Ureter (tissue), 1 donor: ENCODE results near the gene NBPF1. TPM values are rescaled to one million over a fixed set of nuclear protein-coding genes. Genes with fewer than 3 reads are reported as not detected.

Source experiments
- DNase-seq: peaks from one replicate; pipeline ENCODE4 v3.0.0-alpha.2; 2020; ENCODE audit warnings: low spot score
- total RNA-seq: library from RNA; stranded (reverse); gene quantifications from one replicate; pipeline ENCODE4 v1.2.4, GENCODE V29; 2023
- donor health status: DM: yes; HTN: yes; CAD: no.

Gene NBPF1
- total RNA-seq, 1 donor from 2014 or later = 61.9 TPM

DNA sequence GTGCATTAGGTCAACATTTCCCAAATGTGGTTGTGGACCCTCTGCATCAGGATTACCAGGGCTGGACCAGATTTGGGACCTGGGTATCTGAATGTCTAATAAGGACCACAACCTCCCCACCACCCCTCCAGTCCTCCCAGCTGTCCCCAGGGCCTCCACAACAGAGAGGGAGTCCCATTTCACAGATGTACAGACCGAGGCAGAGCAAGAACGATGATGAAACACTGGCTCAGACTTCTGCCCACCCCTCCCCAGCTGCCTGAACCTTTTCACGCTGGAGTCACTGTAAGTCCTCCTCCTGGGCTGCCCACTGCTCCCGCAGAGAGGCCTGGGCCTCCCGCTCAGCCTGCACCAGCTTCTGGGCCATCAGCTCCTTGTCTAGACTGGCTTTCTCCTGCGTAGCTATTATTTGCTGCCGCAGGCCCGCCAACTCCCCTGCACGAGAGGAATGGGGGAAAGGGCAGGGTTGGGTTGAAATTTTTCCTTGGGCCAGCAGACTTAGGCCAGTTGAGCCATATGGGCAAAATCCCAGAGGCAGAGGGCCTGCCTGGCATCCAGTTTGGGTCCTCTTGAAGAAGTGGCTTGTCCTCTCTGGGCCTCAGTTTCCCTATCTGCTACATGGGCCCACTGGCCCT is 8.4 kb upstream of the NBPF1 start:
- DNase-seq = peak; percentile 56

GRCh38 chr1:16621300-16621658 is 7.9 kb upstream of the NBPF1 start:
- no peak for DNase-seq

DNA sequence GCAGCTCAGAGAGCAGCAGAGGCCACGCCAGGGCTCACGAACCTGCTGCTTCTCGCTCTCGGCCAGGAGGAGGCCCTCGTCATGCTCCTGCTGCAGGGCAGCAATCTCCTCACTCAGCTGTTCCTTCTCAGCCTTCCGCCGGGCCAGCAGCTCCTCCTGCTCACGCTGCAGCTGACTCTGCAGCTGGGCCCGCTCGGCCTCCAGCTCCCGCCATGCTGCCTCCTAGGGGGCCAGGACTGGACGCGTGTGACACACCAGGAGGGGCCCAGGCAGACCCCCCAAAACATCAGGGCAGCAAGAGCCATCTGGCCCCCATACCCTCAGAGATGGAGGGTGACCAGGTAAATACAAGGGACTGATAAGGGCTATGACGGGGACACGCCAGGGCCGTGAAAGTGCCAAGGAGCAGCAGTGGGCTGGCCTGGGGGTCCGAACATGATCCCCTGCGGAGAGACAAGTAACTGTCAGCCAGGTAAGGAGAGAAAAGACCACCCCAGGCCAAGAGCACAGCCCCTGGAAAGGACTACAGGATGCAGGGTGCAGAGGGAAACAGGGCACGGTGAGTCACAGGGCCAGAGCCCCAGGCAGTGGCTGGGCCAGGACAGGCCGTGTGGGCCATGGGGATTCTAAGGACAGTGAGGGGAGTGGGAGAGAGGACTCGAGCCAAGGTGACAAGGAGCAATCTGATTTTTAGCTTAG is 6.6 kb upstream of the NBPF1 start:
- peak; percentile 62 for DNase-seq

DNA sequence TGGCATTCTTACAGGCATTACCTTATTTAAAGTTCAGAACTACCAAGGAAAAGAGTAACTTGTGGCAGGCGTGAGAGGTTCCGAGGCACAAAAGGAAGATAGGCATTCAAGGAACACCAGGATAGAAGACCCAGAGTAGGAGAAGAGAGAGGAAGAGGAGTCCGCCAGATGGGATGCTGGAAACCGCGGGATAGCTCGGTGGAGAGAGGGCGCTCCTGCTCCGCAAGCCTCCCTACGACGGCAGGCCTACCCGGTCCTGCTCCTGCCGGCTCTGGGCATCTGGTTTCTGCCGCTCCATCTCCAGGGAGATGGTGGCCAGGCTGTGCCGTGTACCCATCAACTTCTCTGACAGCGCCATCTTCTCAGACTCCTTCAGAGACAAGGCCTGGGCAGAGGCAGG is 5.4 kb upstream of the NBPF1 start:
- peak; percentile 68 for DNase-seq

- peak; percentile 42 for DNase-seq
Measured at GRCh38 chr1:16617778-16618580, 4.6 kb upstream of the NBPF1 start.

GRCh38 chr1:16617114-16617631 is 3.8 kb upstream of the NBPF1 start:
- DNase-seq = peak; percentile 64

DNA sequence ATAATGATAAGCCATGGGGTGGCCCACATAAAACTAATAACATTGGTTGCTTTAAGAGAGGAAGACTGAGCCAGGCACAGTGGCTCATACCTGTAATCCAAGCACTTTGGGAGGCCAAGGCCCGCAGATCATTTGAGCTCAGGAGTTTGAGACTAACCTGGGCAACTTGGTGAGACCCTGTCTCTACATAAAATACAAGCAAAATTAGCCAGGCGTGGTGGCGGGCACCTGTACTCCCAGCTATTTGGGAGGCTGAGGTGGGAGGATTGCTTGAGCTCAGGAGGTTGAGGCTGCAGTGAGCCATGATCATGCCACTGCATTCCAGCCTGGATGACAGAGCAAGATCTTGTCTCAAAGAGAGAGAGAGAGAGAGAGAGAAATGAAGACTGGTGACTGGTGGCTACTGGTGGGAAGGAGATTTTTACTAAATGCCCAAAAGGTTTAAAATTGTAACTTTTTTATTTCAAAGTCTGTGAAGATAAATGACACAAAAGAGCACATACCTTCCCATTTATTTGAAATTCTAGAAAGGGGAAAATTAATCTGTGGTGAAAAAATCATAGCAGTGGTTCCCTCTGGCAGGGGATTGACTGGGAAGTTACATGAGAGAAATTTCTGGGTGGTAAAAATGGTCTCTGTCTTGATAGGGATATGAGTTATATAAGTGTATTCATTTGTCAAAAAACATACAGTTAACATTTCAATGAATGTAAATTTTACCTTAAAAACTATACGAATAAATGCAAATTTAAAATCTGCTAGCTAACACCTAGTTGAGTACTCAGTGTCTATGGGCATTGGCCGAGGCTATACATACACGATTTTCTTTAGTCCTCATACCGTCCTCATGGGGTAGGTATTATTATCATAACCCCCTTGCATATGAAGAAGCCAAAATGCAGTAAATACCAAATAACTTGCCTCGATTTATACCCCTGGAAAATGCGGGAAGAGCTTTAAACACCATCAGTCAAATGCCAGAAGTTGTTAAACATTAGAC is 2.2 kb upstream of the NBPF1 start:
- peak; percentile 50 for DNase-seq

GRCh38 chr1:16614361-16615252 is 1.2 kb upstream of the NBPF1 start:
- DNase-seq = peak; percentile 49

DNA sequence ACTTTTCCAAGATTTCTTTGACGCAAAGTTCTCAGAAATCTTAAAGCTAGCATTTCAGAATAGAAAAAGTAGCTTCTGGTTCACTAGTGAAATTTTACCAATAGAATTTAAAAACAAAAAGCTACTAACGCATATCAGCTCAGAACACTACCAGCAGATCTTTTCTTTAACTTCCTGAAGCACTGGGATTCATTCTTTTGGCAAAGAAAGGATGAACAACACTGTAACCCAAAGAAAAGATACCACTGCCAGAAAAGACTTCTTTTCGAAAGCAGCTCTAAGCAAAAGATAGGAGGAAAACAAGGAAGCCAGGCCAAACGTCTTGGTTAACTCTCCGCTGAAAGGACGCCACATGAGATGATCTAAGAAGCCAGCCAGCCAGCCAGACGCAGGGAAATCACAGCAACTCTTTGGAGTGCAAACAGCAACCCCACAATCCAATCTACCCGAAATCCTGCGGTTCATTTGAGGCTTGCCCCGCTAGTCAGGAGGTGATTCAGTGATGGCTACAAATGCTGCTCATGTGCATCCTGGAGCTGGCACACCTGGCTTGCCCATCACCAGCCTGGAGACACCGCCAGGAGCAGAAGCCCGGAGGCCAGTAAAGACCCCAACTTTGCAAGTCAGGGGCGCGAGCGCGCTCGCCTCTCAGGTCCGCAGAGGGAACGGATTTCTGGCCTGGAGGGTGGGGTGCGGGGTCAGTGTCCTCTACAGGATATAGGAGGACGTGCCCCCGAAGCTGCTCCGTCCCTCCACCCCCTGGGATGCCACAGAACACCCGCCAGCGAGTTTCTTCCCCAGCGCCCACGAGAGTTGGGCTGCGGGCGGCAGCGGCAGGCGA is 812 bp downstream of the NBPF1 start:
- DNase-seq = peak; percentile 86

- peak; percentile 60 for DNase-seq
Measured at GRCh38 chr1:16611981-16612331, 1.4 kb downstream of the NBPF1 start.

DNA sequence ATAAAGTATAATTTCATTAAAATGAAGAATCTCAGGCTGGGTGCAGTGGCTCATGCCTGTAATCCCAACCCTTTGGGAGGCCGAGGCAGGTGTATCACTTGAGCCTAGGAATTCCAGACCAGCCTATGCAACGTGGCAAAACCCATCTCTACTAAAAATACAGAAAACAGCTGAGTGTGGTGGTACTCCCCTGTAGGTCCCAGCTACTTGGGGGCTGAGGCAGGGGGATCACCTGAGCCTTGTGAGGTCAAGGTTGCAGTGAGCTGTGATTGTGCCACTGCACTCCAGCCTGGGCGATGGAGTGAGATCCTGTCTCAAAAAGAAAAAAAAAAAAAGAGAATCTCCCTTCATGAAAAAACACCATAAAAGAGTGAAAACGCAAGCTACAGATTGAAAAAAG is 2.2 kb downstream of the NBPF1 start:
- DNase-seq = peak; percentile 42

GRCh38 chr1:16610553-16610952 is 2.8 kb downstream of the NBPF1 start:
- DNase-seq = peak; percentile 32

DNA sequence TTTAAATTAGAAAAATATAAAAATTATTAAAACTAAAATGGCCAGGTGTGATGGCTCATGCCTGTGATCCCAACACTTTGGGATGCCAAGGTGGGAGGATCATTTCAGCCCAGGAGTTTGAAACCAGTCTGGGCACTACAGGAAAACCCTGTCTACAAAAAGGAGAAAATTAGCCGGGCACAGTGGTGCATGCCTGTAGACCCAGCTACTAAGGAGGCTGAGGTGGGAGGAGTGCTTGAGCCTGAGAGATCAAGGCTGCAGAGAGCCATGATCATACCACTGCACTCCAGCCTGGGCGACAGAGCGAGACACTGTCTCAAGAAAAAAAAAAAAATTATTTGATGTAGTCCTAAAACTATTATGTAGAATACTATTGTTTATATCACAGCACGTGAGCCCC is 3.6 kb downstream of the NBPF1 start:
- DNase-seq = peak; percentile 42

DNA sequence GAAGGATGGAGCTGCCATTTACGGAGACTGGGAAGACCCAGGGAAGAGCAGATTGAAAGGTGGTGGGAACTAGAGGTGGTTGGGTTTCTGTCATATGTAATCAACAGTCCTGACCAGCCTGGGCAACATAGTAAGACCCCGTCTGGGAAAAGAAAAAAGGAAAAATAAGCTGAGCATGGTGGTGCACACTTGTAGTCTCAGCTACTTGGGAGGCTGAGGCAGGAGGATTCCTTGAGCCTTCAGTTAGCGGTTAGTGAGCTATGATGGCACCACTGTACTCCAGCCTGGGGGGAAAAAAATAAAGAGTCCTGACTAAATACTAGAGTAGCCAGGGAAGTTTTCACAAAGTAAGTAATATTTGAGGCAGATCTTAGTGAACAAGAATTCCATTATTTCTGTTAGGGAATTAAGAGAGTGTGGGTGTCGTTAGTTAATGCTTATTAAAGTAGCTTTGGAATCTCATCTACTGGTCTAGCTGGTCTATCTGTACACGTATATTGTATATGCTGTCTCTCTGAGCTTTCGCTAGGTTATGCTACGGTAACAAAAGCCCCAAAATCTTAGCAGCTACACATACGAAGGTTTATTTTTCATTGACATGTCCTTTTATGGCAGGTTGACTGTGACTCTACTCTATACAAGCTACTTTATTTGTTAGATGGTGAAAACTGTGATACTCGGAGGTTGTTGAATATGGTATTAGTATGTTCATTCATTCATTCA is 4.4 kb downstream of the NBPF1 start:
- DNase-seq = peak; percentile 40

GRCh38 chr1:16607853-16608815 is 5.2 kb downstream of the NBPF1 start:
- peak; percentile 55 for DNase-seq

DNA sequence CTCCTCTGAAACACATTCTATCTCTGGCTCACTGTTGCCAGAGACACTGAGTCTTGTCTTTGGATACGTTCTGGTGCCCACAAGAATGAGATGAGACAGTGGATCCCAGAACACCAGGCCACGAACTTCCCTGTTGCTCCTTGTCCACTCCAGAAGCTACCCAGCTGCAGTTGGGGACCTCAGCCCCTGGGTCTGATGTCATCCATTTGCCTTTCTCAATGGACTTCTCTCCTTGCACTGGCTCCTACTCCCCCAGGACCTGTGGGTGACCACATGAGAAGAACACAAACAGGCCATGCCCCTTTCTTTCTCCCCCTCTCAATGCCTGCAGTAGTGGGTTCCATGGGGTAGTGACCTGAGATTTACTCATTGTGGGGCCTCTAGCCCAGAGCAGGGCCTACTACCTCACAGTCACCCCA is 5.9 kb downstream of the NBPF1 start:
- peak; percentile 51 for DNase-seq

- peak; percentile 40 for DNase-seq
Measured at GRCh38 chr1:16606666-16607432, 6.5 kb downstream of the NBPF1 start.
